SU-DHL-6 (cell line): ENCODE data around the gene ARID5B.

Experiments
- H2AFZ ChIP-seq: fragments of 200-600 bp; sonication (generic); 2 replicates; pipeline ENCODE4 v1.6.1; 2014; ENCODE audit warnings: low read depth, mild to moderate bottlenecking, moderate library complexity, mixed read lengths, antibody characterized with exemption, low read length; ENCODE audit not compliant: severe bottlenecking
- H3F3A ChIP-seq: fragments of 200-600 bp; shearing (Covaris generic); 2 replicates; pipeline ENCODE4 v1.6.0; 2016; ENCODE audit warnings: antibody characterized with exemption, mild to moderate bottlenecking; ENCODE audit not compliant: insufficient read depth
- H3K27ac ChIP-seq: fragments of 200-600 bp; sonication (generic); 2 replicates; pipeline ENCODE4 v1.5.1; 2016; ENCODE audit warnings: low read depth, mild to moderate bottlenecking, low read length, moderate library complexity, mixed read lengths
- H3K27me3 ChIP-seq: fragments of 200-600 bp; sonication (generic), shearing (Covaris generic); 2 replicates; pipeline ENCODE4 v1.6.0; 2014; ENCODE audit warnings: mild to moderate bottlenecking, low read length
- H3K36me3 ChIP-seq: fragments of 200-600 bp; sonication (generic); 2 replicates; pipeline ENCODE4 v1.6.1; 2014; ENCODE audit warnings: mild to moderate bottlenecking, low read length, mixed read lengths
- H3K4me2 ChIP-seq: fragments of 300-600, 200-600 bp; shearing (Covaris generic), sonication (generic); 2 replicates; pipeline ENCODE4 v1.6.0; 2014; ENCODE audit warnings: low read length, low read depth, mild to moderate bottlenecking; ENCODE audit not compliant: poor library complexity, severe bottlenecking
- H3K4me3 ChIP-seq: fragments of 200-600 bp; sonication (generic); 2 replicates; pipeline ENCODE4 v1.5.1; 2014; ENCODE audit warnings: antibody characterized with exemption, low read length, mild to moderate bottlenecking, mixed read lengths; ENCODE audit not compliant: insufficient read depth, poor library complexity, severe bottlenecking
- H3K79me2 ChIP-seq: fragments of 200-600 bp; sonication (generic); 2 replicates; pipeline ENCODE4 v1.6.1; 2014; ENCODE audit warnings: mild to moderate bottlenecking, low read length, moderate library complexity; ENCODE audit not compliant: insufficient read depth
- H3K9ac ChIP-seq: fragments of 200-600 bp; sonication (generic); 2 replicates; pipeline ENCODE4 v1.7.0; 2014; ENCODE audit warnings: mild to moderate bottlenecking, low read length
- H3K9me2 ChIP-seq: fragments of 200-600 bp; sonication (generic); replicated peaks from 2 replicates; pipeline ENCODE4 v1.6.1; 2014; ENCODE audit warnings: low read length; ENCODE audit not compliant: insufficient read depth
- H3K9me3 ChIP-seq: fragments of 200-600 bp; sonication (generic); 2 replicates; pipeline ENCODE4 v1.6.1; 2014; ENCODE audit warnings: low read length, mixed read lengths; ENCODE audit not compliant: insufficient read depth
- H4K20me1 ChIP-seq: fragments of 200-600 bp; sonication (generic); 2 replicates; pipeline ENCODE4 v1.6.1; 2014; ENCODE audit warnings: low read depth, mild to moderate bottlenecking, antibody characterized with exemption, low read length, moderate library complexity, mixed read lengths
- CTCF ChIP-seq: fragments of 200-600 bp; sonication (generic); IDR thresholded peaks from one replicate; pipeline ENCODE4 v1.5.1; 2017; ENCODE audit warnings: antibody characterized with exemption, mild to moderate bottlenecking, low read length, moderate library complexity; ENCODE audit not compliant: insufficient read depth, poor library complexity, severe bottlenecking
- EZH2phosphoT487 ChIP-seq: fragments of 200-600 bp; sonication (generic), shearing (Covaris generic); conservative IDR thresholded peaks from 2 replicates; pipeline ENCODE4 v1.6.1; 2018; ENCODE audit warnings: mild to moderate bottlenecking, antibody characterized with exemption, low read length, moderate library complexity, mixed read lengths

Gene ARID5B

DNA sequence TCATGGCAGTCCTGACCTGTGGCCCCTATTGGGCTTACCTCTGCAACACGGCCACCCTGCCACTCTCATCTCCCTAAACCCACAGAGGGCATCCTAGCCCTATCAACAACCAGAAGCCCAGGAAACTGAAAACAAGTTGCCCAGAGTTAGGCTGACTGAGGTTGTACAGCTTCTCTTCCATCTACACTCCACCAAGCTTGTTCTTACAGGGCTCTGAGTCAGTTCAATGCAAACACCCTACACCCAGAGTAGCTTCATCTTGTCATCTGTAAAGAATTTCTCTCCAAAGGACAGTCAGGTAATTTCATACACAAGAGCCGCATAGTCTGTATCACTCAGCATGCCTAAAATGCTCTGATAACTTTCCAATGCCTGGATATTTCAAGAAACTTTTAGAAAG, 175.4 kb downstream of the ARID5B start:
- peaks cover 23% of the 10 kb centered on the region for H3K36me3 ChIP-seq

DNA sequence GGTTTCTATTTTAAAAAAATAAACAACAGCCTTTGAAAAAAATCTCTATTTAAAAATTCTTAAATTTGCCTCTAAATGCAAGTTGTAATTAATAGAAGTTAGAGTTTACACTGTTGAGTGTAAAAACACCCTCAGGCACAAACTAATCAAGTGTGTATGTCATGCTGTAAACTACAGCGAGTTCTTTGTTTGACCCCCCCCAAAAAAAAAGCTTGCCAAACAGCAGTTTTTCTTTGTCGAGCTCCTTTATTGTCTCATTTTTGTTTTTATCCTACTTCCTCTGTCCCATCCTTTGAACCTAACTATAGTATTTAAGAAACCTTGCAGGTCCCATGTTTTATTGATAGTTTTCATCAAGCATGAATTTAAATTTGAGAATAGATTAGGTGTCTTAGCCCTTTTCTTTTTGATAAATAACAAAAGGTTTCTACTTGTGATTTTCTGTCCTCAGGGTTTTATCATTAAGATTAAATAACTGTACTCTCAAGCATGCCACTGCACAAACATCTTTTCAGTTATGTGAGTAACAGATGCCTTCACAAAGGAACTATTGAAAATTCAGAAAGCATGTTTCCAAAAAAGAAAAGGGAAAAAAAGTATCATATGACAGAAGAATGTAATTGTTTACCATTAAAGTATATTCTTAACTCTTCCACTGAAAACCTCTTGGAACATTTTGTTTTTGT, 176.0 kb downstream of the ARID5B start:
- Histone ChIP-seq H3F3A (peaks cover 57% of the 10 kb centered on the region), H3K27ac (peak overlapping the region; percentile 64), H3K36me3 (peaks cover 21% of the 10 kb centered on the region), H4K20me1 (no peaks in the 10 kb centered on the region), H3K9me2 (no peaks in the 10 kb centered on the region), H3K9me3 (no peaks in the 10 kb centered on the region), H3K79me2 (peaks cover 38% of the 10 kb centered on the region), H3K4me3 (no peak overlapping the region), H3K4me2 (peak overlapping the region; percentile 18), H3K27me3 (no peaks in the 10 kb centered on the region), H2AFZ (no peak overlapping the region), H3K9ac (0 out of 2 replicates have a peak overlapping the region, but pooled peaks have one; percentile 16)
- TF ChIP-seq CTCF (no peak), EZH2phosphoT487 (no peak)

More for the DNA sequence above, 175.4 kb downstream of the ARID5B start:
- no peak overlapping the region for H3K4me3 ChIP-seq
- H3K27ac ChIP-seq: peak overlapping the region; percentile 64
- H3K9ac ChIP-seq: 0 out of 2 replicates have a peak overlapping the region, but pooled peaks have one; percentile 16
- peaks cover 52% of the 10 kb centered on the region for H3F3A ChIP-seq
- no peaks in the 10 kb centered on the region for H3K9me3 ChIP-seq
- H3K27me3 ChIP-seq: no peaks in the 10 kb centered on the region
- H3K4me2 ChIP-seq: peak overlapping the region; percentile 18
- no peaks in the 10 kb centered on the region for H4K20me1 ChIP-seq
- no peaks in the 10 kb centered on the region for H3K9me2 ChIP-seq
- H3K79me2 ChIP-seq: peaks cover 32% of the 10 kb centered on the region
- TF ChIP-seq EZH2phosphoT487 (no peak), CTCF (no peak)
- no peak overlapping the region for H2AFZ ChIP-seq

DNA sequence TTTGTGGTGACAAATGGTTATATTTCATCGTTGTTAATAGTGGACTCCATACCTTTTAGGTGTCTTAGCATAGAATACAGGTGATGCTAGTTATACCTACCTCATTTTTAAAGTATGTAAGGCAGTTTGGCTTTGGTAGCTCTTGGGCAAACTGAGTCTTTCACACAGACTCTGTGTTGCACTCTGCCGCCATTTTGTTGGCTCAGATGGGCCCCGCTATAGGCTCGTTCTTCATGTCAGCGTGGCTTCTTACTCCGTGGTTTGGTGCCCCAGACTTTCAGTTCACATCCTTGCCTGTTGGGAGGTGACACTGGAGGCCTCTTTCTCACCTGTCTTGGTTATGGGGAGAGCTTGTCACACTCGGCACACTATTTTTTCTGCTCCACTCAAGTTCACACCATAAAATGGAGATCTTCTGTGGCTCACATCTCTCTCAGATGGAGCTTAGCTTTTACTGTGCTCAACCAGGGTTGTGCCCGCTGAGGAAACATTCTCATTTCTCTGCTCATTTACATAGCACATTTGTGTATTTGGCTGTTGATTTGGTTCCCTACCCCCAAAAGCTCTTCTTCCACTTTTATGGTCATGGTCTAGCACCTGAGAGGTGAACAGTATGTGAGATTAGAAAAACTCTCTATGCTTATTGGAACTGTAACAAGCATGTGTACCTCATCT, 178.5 kb downstream of the ARID5B start:
- TF ChIP-seq CTCF (no peak), EZH2phosphoT487 (no peak)
- H3K9me3 ChIP-seq: no peaks in the 10 kb centered on the region
- peak overlapping the region; percentile 64 for H3K9ac ChIP-seq
- no peak overlapping the region for H2AFZ ChIP-seq
- peak overlapping the region; percentile 97 for H3K27ac ChIP-seq
- no peaks in the 10 kb centered on the region for H4K20me1 ChIP-seq
- peaks cover 18% of the 10 kb centered on the region for H3K36me3 ChIP-seq
- H3K79me2 ChIP-seq: peaks cover 61% of the 10 kb centered on the region
- no peaks in the 10 kb centered on the region for H3K9me2 ChIP-seq
- H3K27me3 ChIP-seq: no peaks in the 10 kb centered on the region
- H3K4me2 ChIP-seq: peak overlapping the region; percentile 95
- peak overlapping the region; percentile 33 for H3K4me3 ChIP-seq
- H3F3A ChIP-seq: peaks cover 65% of the 10 kb centered on the region
